ENCODE data around the gene MND1. TPM values are rescaled to one million over a fixed set of nuclear protein-coding genes. Genes with fewer than 3 reads are reported as not detected.

Gene MND1
- total RNA-seq, 5 donors from 2014 or later (not counting 1 experiment from before 2014, with no cell fraction given) = 0.53 to 1.1 (median 0.70) TPM; not detected in 2

DNA sequence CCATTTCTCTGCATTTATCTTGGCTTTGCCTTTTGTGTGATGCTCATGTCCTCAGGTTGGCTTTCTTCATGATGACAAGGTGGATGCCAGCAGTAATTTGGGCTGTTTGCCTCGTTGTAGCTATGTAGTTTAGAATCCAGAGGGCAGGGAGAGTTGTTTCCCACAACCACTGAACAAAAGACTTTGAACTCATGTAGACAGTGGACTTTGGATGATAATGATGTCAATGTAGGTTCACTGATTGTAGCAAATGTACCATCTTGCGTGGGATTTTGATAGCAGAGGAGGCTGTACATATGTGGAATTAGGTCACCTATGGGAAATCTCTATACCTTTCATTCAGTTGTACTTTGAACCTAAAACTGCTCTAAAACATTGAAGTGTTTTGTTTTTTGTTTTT, 41.3 kb downstream of the MND1 start:
- H3K4me1 Mint-ChIP-seq = no peaks in the 10 kb centered on the region
- Histone ChIP-seq H3K4me3 (ENCODE audit: control insufficient read depth in 1 of 2, extremely low read depth in 1 of 2, low read length in 1 of 2) (no peak overlapping the region), H3K27me3 (replicated peaks in 1 of 2; ENCODE audit: control insufficient read depth in 2 of 2, extremely low read depth in 1 of 2, insufficient read depth in 2 of 2, low read length in 1 of 2) (no peaks in the 10 kb centered on the region), H3K36me3 (ENCODE audit: control insufficient read depth in 2 of 2, extremely low read depth in 1 of 2, insufficient read depth in 1 of 2, low read length in 1 of 2) (no peaks in the 10 kb centered on the region), H3K9me3 (no peaks in the 10 kb centered on the region), H3K4me1 (ENCODE audit: control insufficient read depth in 1 of 2, extremely low read depth in 1 of 2, insufficient read depth in 2 of 2, low read length in 2 of 2) (no peaks in the 10 kb centered on the region), H3K27ac (ENCODE audit: low read length) (no peak overlapping the region)
- ATAC-seq (replicated peaks in 1 of 4) = no peak
- WGBS (ENCODE audit: insufficient coverage) = no CpG with 5 or more reads among the region's 2 CpGs
- no peaks in the 10 kb centered on the region for H3K9me3 Mint-ChIP-seq
- no peaks in the 10 kb centered on the region for H3K27me3 Mint-ChIP-seq
- H3K4me3 Mint-ChIP-seq = no peak overlapping the region
- no peak overlapping the region for H3K27ac Mint-ChIP-seq
- ChIA-PET POLR2A (no interaction called here), CTCF (no interaction called here)
- H3K36me3 Mint-ChIP-seq = no peaks in the 10 kb centered on the region
- no peak for DNase-seq

DNA sequence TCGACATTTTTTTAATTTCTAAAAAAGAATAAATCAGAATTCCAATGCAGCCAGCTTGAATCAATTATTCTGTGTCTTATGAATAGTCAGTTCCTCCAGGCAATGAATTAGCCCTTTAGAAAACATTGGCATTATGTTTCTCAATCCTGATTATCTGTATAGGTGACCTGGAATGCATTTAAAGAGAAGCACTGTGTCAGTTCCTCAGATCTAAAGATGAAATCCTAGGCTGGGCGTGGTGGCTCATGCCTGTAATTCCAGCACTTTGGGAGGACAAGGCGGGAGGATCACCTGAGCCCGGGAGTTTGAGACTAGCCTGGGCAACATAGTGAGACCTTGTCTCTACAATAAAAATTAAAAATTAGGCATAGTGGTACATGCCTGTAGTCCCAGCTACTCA, 43.5 kb downstream of the MND1 start:
- ATAC-seq (replicated peaks in 1 of 4) (no peak), DNase-seq (no peak)
- Histone ChIP-seq H3K27ac (ENCODE audit: low read length) (no peak overlapping the region), H3K4me1 (ENCODE audit: control insufficient read depth in 1 of 2, extremely low read depth in 1 of 2, insufficient read depth in 2 of 2, low read length in 2 of 2) (no peaks in the 10 kb centered on the region), H3K4me3 (ENCODE audit: control insufficient read depth in 1 of 2, extremely low read depth in 1 of 2, low read length in 1 of 2) (no peak overlapping the region), H3K36me3 (ENCODE audit: control insufficient read depth in 2 of 2, extremely low read depth in 1 of 2, insufficient read depth in 1 of 2, low read length in 1 of 2) (no peaks in the 10 kb centered on the region), H3K27me3 (replicated peaks in 1 of 2; ENCODE audit: control insufficient read depth in 2 of 2, extremely low read depth in 1 of 2, insufficient read depth in 2 of 2, low read length in 1 of 2) (no peaks in the 10 kb centered on the region), H3K9me3 (no peaks in the 10 kb centered on the region)
- Mint-ChIP-seq H3K9me3 (no peaks in the 10 kb centered on the region), H3K27me3 (no peaks in the 10 kb centered on the region), H3K4me1 (no peaks in the 10 kb centered on the region), H3K36me3 (no peaks in the 10 kb centered on the region), H3K27ac (no peak overlapping the region), H3K4me3 (no peak overlapping the region)
- CTCF ChIA-PET = no interaction called here
- WGBS (ENCODE audit: insufficient coverage) = 100% methylated on average over 1 of the region's 4 CpGs
- POLR2A ChIA-PET = interaction anchor here in 1 of 2 donors (0.6 kb wide), 1 partner anchor 21 kb away, joined by 6 read pairs; no protein-coding TSS in a partner anchor

DNA sequence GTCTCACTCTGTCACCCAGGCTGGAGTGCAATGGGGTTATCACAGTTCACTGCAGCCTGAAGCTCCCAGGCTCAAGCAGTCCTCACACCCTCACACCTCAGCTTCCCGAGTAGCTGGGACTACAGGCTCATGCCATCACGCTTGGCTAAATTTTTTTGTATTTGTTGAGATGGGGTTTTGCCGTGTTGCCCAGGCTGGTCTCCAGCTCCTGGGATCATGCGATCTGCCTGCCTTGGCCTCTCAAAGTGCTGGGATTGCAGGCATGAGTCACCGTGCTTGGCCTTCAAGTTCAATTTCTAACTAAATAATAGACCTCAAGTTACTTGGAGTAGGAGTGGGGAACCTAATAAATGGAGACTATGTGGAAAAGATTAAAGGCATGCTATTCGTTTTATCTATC, 48.9 kb downstream of the MND1 start:
- no peaks in the 10 kb centered on the region for H3K4me1 ChIP-seq (ENCODE audit: control insufficient read depth in 1 of 2, extremely low read depth in 1 of 2, insufficient read depth in 2 of 2, low read length in 2 of 2)
- Mint-ChIP-seq H3K36me3 (no peaks in the 10 kb centered on the region), H3K4me3 (no peak overlapping the region), H3K27me3 (no peaks in the 10 kb centered on the region), H3K27ac (no peak overlapping the region), H3K9me3 (no peaks in the 10 kb centered on the region), H3K4me1 (peaks cover 3% of the 10 kb centered on the region in 3 donors)
- no peak overlapping the region for H3K27ac ChIP-seq (ENCODE audit: low read length)
- ChIA-PET CTCF (interaction anchor here in 1 of 2 donors (0.7 to 1.2 kb wide), 3 partner anchors 18 to 250 kb away, joined by 3 to 6 read pairs (median 4); no protein-coding TSS in a partner anchor), POLR2A (interaction anchor here (0.6 to 0.9 kb wide), 2 partner anchors 33 to 395 kb away, joined by 3 to 5 read pairs; no protein-coding TSS in a partner anchor)
- WGBS (ENCODE audit: insufficient coverage) = no CpG with 5 or more reads among the region's 6 CpGs
- H3K27me3 ChIP-seq (replicated peaks in 1 of 2; ENCODE audit: control insufficient read depth in 2 of 2, extremely low read depth in 1 of 2, insufficient read depth in 2 of 2, low read length in 1 of 2) = no peaks in the 10 kb centered on the region
- no peaks in the 10 kb centered on the region for H3K36me3 ChIP-seq (ENCODE audit: control insufficient read depth in 2 of 2, extremely low read depth in 1 of 2, insufficient read depth in 1 of 2, low read length in 1 of 2)
- no peak for ATAC-seq (replicated peaks in 1 of 4)
- no peak for DNase-seq
- H3K4me3 ChIP-seq (ENCODE audit: control insufficient read depth in 1 of 2, extremely low read depth in 1 of 2, low read length in 1 of 2) = no peak overlapping the region
- no peaks in the 10 kb centered on the region for H3K9me3 ChIP-seq

DNA sequence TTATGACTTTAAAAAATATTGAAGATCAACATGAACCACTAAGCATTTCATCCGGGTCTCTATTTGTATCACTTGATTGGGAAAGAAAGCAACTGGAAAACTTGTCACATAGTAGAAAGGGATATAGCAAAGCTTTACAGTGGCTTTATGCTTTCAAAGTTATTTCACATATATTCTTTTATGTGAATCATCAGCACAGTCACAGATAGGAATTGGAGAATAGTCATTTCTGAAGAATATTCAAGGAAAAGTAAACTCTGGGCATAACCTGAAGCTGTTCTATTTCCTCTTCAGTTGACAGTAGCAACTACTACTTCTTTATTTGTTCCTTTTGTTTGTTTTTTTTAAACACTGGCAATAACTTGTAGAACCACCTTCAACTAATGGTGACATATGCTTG, 50.5 kb downstream of the MND1 start:
- Histone ChIP-seq H3K9me3 (no peaks in the 10 kb centered on the region), H3K27me3 (replicated peaks in 1 of 2; ENCODE audit: control insufficient read depth in 2 of 2, extremely low read depth in 1 of 2, insufficient read depth in 2 of 2, low read length in 1 of 2) (no peaks in the 10 kb centered on the region), H3K4me1 (ENCODE audit: control insufficient read depth in 1 of 2, extremely low read depth in 1 of 2, insufficient read depth in 2 of 2, low read length in 2 of 2) (no peaks in the 10 kb centered on the region), H3K27ac (ENCODE audit: low read length) (no peak overlapping the region), H3K4me3 (ENCODE audit: control insufficient read depth in 1 of 2, extremely low read depth in 1 of 2, low read length in 1 of 2) (no peak overlapping the region), H3K36me3 (ENCODE audit: control insufficient read depth in 2 of 2, extremely low read depth in 1 of 2, insufficient read depth in 1 of 2, low read length in 1 of 2) (no peaks in the 10 kb centered on the region)
- DNase-seq (no peak), ATAC-seq (replicated peaks in 1 of 4) (no peak)
- Mint-ChIP-seq H3K27me3 (no peaks in the 10 kb centered on the region), H3K27ac (no peak overlapping the region), H3K9me3 (no peaks in the 10 kb centered on the region), H3K36me3 (no peaks in the 10 kb centered on the region), H3K4me3 (no peak overlapping the region), H3K4me1 (peaks cover 13 to 14% (median 13%) of the 10 kb centered on the region in 3 donors)
- ChIA-PET POLR2A (no interaction called here), CTCF (no interaction called here)
- WGBS (ENCODE audit: insufficient coverage) = no CpG with 5 or more reads among the region's 1 CpG

DNA sequence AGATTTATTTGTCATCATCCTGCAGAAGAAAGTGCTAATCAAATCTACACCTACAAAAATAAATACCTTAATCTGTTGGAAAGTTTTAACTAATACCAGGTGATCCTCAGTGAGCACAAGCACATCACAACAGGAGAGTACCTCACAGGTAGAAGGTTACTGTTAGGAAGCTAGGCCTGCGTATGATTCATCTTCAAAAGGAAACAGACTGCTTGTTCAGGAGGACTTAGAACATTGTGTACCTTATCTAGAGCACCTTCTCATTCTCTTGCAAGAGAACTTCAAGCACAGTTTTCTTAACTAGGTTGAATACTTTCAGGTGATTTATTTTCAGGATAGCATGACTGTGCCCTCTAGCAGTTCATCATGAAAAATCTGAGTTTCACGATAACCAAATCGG, 54.2 kb downstream of the MND1 start:
- no CpG with 5 or more reads among the region's 3 CpGs for WGBS (ENCODE audit: insufficient coverage)
- Histone ChIP-seq H3K27me3 (replicated peaks in 1 of 2; ENCODE audit: control insufficient read depth in 2 of 2, extremely low read depth in 1 of 2, insufficient read depth in 2 of 2, low read length in 1 of 2) (no peaks in the 10 kb centered on the region), H3K9me3 (no peaks in the 10 kb centered on the region), H3K4me1 (ENCODE audit: control insufficient read depth in 1 of 2, extremely low read depth in 1 of 2, insufficient read depth in 2 of 2, low read length in 2 of 2) (no peaks in the 10 kb centered on the region), H3K4me3 (ENCODE audit: control insufficient read depth in 1 of 2, extremely low read depth in 1 of 2, low read length in 1 of 2) (no peak overlapping the region), H3K36me3 (ENCODE audit: control insufficient read depth in 2 of 2, extremely low read depth in 1 of 2, insufficient read depth in 1 of 2, low read length in 1 of 2) (no peaks in the 10 kb centered on the region), H3K27ac (ENCODE audit: low read length) (no peak overlapping the region)
- Mint-ChIP-seq H3K9me3 (no peaks in the 10 kb centered on the region), H3K4me1 (peaks cover 13 to 14% (median 13%) of the 10 kb centered on the region in 3 donors), H3K27ac (peak overlapping the region; percentile 71 to 90), H3K36me3 (no peaks in the 10 kb centered on the region), H3K27me3 (no peaks in the 10 kb centered on the region), H3K4me3 (no peak overlapping the region)
- ATAC-seq (replicated peaks in 1 of 4) = peak; percentile 58 to 99 (median 86)
- DNase-seq = peak in 5 of 35 experiments; percentile 1 to 29 (median 3)
- CTCF ChIA-PET = interaction anchor here in 1 of 2 donors (0.6 kb wide), 1 partner anchor 53 kb away, joined by 3 read pairs; no protein-coding TSS in a partner anchor
- POLR2A ChIA-PET = interaction anchor here in 1 of 2 donors (0.6 kb wide), 2 partner anchors 46 to 99 kb away, joined by 3 read pairs; no protein-coding TSS in a partner anchor

DNA sequence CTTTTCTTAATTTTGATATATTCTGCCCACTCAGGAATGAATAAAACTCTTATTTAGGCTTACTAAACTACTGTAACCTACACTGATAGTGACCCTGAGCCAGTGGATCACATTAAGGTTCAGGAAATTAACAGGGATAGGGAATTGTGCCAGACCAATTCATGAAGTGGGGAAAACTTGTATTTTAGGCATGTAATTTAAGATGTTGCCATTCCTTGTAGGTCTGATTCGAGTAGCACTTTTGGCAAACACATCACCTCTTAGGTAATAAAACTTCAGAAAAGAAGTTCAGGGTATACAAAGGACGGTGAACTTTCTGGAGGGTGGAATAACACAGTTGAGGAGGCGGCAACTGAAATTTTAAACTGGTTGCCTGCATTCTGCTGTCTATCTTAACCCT, 54.9 kb downstream of the MND1 start:
- no peaks in the 10 kb centered on the region for H3K36me3 ChIP-seq (ENCODE audit: control insufficient read depth in 2 of 2, extremely low read depth in 1 of 2, insufficient read depth in 1 of 2, low read length in 1 of 2)
- no peaks in the 10 kb centered on the region for H3K4me1 ChIP-seq (ENCODE audit: control insufficient read depth in 1 of 2, extremely low read depth in 1 of 2, insufficient read depth in 2 of 2, low read length in 2 of 2)
- no peak overlapping the region for H3K27ac ChIP-seq (ENCODE audit: low read length)
- no peaks in the 10 kb centered on the region for H3K27me3 ChIP-seq (replicated peaks in 1 of 2; ENCODE audit: control insufficient read depth in 2 of 2, extremely low read depth in 1 of 2, insufficient read depth in 2 of 2, low read length in 1 of 2)
- Mint-ChIP-seq H3K27me3 (no peaks in the 10 kb centered on the region), H3K9me3 (no peaks in the 10 kb centered on the region), H3K4me3 (no peak overlapping the region), H3K36me3 (no peaks in the 10 kb centered on the region), H3K27ac (peak overlapping the region; percentile 71 to 90), H3K4me1 (peaks cover 13 to 14% (median 13%) of the 10 kb centered on the region in 3 donors)
- ChIA-PET POLR2A (interaction anchor here in 1 of 2 donors (0.6 kb wide), 2 partner anchors 45 to 98 kb away, joined by 3 read pairs; no protein-coding TSS in a partner anchor), CTCF (interaction anchor here in 1 of 2 donors (0.6 kb wide), 1 partner anchor 53 kb away, joined by 3 read pairs; no protein-coding TSS in a partner anchor)
- no CpG with 5 or more reads among the region's 3 CpGs for WGBS (ENCODE audit: insufficient coverage)
- ATAC-seq (replicated peaks in 1 of 4) (no peak), DNase-seq (no peak)
- no peak overlapping the region for H3K4me3 ChIP-seq (ENCODE audit: control insufficient read depth in 1 of 2, extremely low read depth in 1 of 2, low read length in 1 of 2)
- no peaks in the 10 kb centered on the region for H3K9me3 ChIP-seq
